Measurements from ENCODE around the gene ENOX1. TPM values are rescaled to one million over a fixed set of nuclear protein-coding genes. Genes with fewer than 3 reads are reported as not detected.

The ENOX1 gene
- 64.5 TPM for total RNA-seq

GRCh38 chr13:43786766-43787517, at the start of gene ENOX1:
ENOX1 (minus strand) TSS chr13:43786972.

Small RNA genes within 50 kb of the gene (small RNA-seq; reads per million reads assigned to genes)
- gene AL162713.1 (ENCODE audit: low replicate concordance) = not detected

Other genes starting within 250 kb of the ENOX1 start
- 21.6 TPM for gene CCDC122, start 92.8 kb upstream of the ENOX1 start, total RNA-seq
- 4.7 TPM for gene LACC1, start 92.9 kb upstream of the ENOX1 start, total RNA-seq